Activated CD8-positive, alpha-beta T cell treated with anti-CD3 and anti-CD28 coated beads, Interleukin-2, amount 10 ng/mL, durations not matched to agents 7 days and 5 days (primary cell): Measurements from ENCODE around the gene ACY1. TPM values are rescaled to one million over a fixed set of nuclear protein-coding genes. Genes with fewer than 3 reads are reported as not detected.
A peak's percentile ranks its signal among the peaks of the same experiment; 100 is the strongest.

Source experiments
- ATAC-seq: fragments of 150-1000 bp; cut with Tn5 transposase; one replicate; pipeline ENCODE4 v1.10.0; 2021; ENCODE audit warnings: moderate library complexity
- CTCF ChIA-PET: fragments of 350-600 bp; sonication (Branson Sonifier 250); formaldehyde crosslinking; loops from one replicate; lab custom pipeline; 2021; ENCODE audit warnings: antibody characterized with exemption; lab: Charles Lee
- POLR2A ChIA-PET: fragments of 350-600 bp; sonication (Branson Sonifier 250); formaldehyde crosslinking; loops from one replicate; lab custom pipeline; 2021; ENCODE audit warnings: antibody characterized with exemption; lab: Charles Lee
- DNase-seq: peaks from one replicate; pipeline ENCODE4 v3.0.0-alpha.2; 2020
- H3K27ac Mint-ChIP-seq: one replicate; pipeline ENCODE4 v1.8.0; 2021; ENCODE audit warnings: mild to moderate bottlenecking, mixed read lengths
- H3K27me3 Mint-ChIP-seq: one replicate; pipeline ENCODE4 v1.8.0; 2021; ENCODE audit warnings: low read depth, mixed read lengths
- H3K36me3 Mint-ChIP-seq: one replicate; pipeline ENCODE4 v1.8.0; 2021; ENCODE audit warnings: low read depth, mixed read lengths
- H3K4me1 Mint-ChIP-seq: one replicate; pipeline ENCODE4 v1.8.0; 2021; ENCODE audit warnings: low read depth, mixed read lengths
- H3K4me3 Mint-ChIP-seq: one replicate; pipeline ENCODE4 v1.8.0; 2021; ENCODE audit warnings: mild to moderate bottlenecking, mixed read lengths
- H3K9me3 Mint-ChIP-seq: one replicate; pipeline ENCODE4 v1.8.0; 2022; ENCODE audit warnings: mixed read lengths; ENCODE audit not compliant: insufficient read depth
- total RNA-seq, 2 experiments: library from RNA; stranded (reverse); gene quantifications; one replicate each; pipeline ENCODE4 v1.2.3, GENCODE V29; 2021

ACY1 gene
- total RNA-seq, 2 experiments from 2014 or later: 17.4 to 21.2 TPM

DNA sequence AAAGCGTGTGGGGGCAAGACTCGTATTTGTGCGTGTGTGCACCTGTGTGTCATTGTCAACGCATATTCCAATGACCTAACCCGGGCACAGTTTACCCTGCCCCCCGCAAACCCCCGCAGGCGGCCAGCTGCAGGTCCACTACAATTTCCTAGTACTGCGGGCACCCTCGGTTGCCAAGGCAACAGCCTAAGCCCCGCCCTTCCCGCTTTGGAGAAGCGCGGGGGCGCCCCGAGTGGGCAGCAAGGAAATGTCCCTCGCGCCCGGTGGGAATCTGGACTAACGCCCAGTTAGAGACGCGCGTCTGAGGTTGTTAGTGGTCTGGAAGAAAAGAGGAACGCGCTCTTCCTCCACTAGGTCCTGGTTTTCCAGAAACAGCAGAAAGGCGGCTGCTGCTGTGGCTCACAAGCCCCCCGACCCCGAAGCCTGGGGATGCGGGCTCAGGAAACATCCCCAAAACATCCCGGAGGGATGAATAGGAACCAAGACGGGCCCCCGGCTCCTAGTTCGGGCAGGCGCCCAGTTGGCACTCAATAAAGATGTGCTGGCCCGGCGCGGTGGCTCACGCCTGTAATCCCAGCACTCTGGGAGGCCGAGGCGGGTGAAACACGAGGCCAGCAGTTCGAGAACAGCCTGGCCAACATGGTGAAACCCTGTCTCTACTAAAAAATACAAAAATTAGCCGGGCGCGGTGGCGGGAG lies 7.3 kb upstream of the ACY1 start:
- H3K36me3 Mint-ChIP-seq: peaks cover 2% of the 10 kb centered on the region
- ChIA-PET CTCF (interaction anchor here (3.4 kb wide), 1 partner anchor 33 kb away, joined by 54 read pairs; the partner anchor contains the start of genes PARP3 and RRP9), POLR2A (no interaction called here)
- DNase-seq: peak; percentile 50
- ATAC-seq: no peak
- no peaks in the 10 kb centered on the region for H3K27me3 Mint-ChIP-seq
- H3K27ac Mint-ChIP-seq: peak overlapping the region; percentile 79
- H3K4me1 Mint-ChIP-seq: peaks cover 52% of the 10 kb centered on the region
- H3K9me3 Mint-ChIP-seq: no peaks in the 10 kb centered on the region
- peak overlapping the region; percentile 78 for H3K4me3 Mint-ChIP-seq

DNA sequence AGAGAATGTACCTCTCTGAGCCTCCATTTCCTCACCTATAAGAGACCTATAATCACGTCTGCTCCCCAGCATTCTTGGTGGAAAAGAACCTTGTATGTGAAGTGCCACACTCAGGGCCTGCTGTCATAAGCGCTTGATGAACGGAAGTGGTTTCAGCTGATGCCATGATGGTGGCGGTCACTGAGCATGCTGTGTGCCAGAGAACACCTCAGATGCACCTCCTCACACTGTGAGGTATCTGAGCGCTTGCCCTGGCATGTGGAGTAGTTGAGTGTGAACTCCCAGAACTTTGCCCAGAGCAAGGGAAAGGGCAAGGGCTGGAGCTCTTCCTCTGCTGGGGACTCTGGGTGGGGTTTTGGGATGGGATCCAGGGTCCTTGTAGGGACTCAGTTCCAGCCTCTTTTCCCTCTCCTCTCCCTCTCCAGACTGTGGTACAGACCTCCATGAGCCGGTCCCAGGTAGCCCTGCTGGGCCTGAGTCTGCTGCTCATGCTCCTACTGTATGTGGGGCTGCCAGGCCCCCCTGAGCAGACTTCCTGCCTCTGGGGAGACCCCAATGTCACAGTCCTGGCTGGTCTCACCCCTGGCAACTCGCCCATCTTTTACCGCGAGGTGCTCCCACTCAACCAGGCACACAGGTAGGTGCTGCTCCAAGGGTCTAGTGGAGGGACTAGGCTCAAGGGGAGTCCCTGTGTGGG lies 5.7 kb upstream of the ACY1 start:
- Mint-ChIP-seq H3K4me3 (no peak overlapping the region), H3K27ac (peak overlapping the region; percentile 74), H3K36me3 (peaks cover 5% of the 10 kb centered on the region), H3K4me1 (peaks cover 57% of the 10 kb centered on the region), H3K9me3 (no peaks in the 10 kb centered on the region), H3K27me3 (no peaks in the 10 kb centered on the region)
- POLR2A ChIA-PET: interaction anchor here (0.8 kb wide), 1 partner anchor 18 kb away, joined by 6 read pairs; the partner anchor contains the start of gene RPL29
- peak; percentile 60 for DNase-seq
- no peak for ATAC-seq
- CTCF ChIA-PET: no interaction called here

DNA sequence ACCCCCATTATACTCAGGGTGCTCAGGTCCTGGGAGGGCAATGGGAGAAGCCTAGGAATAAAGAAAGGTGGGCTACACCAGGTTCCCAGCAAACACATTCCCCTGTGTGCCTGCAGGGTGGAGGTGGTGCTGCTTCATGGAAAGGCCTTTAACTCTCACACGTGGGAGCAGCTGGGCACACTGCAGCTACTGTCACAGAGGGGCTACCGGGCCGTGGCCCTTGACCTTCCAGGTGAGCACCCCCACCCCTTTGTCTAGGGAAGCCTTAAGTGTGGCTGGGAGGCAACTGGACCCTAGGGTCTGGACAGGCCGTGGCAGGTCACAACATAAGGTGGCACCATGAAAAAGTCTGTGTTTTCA lies 5.2 kb upstream of the ACY1 start:
- peaks cover 59% of the 10 kb centered on the region for H3K4me1 Mint-ChIP-seq
- peak overlapping the region; percentile 74 for H3K27ac Mint-ChIP-seq
- ChIA-PET POLR2A (no interaction called here), CTCF (no interaction called here)
- H3K36me3 Mint-ChIP-seq: peaks cover 5% of the 10 kb centered on the region
- DNase-seq: no peak
- H3K4me3 Mint-ChIP-seq: no peak overlapping the region
- H3K27me3 Mint-ChIP-seq: no peaks in the 10 kb centered on the region
- no peak for ATAC-seq
- no peaks in the 10 kb centered on the region for H3K9me3 Mint-ChIP-seq

DNA sequence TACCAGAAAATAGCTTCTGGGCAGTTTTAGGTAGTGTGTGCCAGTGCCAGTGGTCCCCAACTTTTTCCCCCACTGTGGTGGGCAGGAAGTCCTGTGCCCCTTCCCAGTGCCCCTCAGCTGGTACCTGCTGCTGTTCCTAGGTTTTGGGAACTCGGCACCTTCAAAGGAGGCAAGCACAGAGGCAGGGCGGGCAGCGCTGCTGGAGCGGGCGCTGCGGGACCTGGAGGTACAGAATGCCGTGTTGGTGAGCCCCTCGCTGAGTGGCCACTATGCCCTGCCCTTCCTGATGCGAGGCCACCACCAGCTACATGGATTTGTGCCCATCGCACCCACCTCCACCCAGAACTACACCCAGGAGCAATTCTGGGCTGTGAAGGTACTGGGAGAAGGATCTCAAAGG lies 3.1 kb upstream of the ACY1 start:
- no peak for DNase-seq
- no peaks in the 10 kb centered on the region for H3K27me3 Mint-ChIP-seq
- H3K4me3 Mint-ChIP-seq: no peak overlapping the region
- peaks cover 52% of the 10 kb centered on the region for H3K4me1 Mint-ChIP-seq
- ChIA-PET CTCF (no interaction called here), POLR2A (interaction anchor here (1.0 kb wide), 1 partner anchor 39 kb away, joined by 3 read pairs; the partner anchor contains the start of gene RRP9)
- ATAC-seq: no peak
- no peak overlapping the region for H3K27ac Mint-ChIP-seq
- H3K36me3 Mint-ChIP-seq: peaks cover 5% of the 10 kb centered on the region
- H3K9me3 Mint-ChIP-seq: no peaks in the 10 kb centered on the region

DNA sequence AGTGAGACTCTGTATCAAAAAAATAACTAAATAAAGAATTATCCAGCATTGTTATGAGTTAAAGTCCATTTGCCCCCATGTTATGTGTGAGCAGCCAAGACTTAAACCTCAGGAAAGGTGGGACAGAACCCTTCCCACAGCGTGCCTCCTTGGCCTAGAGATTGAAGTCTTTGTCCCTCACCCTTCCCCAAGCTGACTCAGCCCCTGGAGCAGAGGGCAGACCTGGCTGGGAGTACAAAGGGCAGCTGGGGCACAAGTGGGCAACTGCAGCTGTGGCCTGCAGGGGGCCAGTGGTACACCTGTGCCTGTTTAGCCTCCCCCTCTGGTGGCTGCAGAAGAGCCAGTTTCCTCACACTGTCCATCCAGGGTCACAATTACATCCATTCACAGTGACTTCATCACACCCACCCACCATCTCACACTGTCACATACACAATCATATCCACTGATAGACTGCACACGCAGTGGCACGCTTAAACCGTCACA lies 940 bp upstream of the ACY1 start:
- Mint-ChIP-seq H3K4me1 (peaks cover 33% of the 10 kb centered on the region), H3K27me3 (no peaks in the 10 kb centered on the region), H3K4me3 (peak overlapping the region; percentile 96), H3K27ac (peak overlapping the region; percentile 93), H3K36me3 (peaks cover 5% of the 10 kb centered on the region), H3K9me3 (no peaks in the 10 kb centered on the region)
- DNase-seq: peak; percentile 57
- peak; percentile 52 for ATAC-seq
- CTCF ChIA-PET: interaction anchor here (0.6 to 3.8 kb wide), 13 partner anchors 8 to 340 kb away, joined by 3 to 57 read pairs (median 8); partner anchors contain the start of genes ABHD14A, ABHD14B, DUSP7 and PARP3
- POLR2A ChIA-PET: interaction anchor here (0.8 to 4.0 kb wide), 5 partner anchors 8 to 48 kb away, joined by 3 to 65 read pairs (median 6); partner anchors contain the start of genes ABHD14A, ABHD14B, PARP3 and RPL29

DNA sequence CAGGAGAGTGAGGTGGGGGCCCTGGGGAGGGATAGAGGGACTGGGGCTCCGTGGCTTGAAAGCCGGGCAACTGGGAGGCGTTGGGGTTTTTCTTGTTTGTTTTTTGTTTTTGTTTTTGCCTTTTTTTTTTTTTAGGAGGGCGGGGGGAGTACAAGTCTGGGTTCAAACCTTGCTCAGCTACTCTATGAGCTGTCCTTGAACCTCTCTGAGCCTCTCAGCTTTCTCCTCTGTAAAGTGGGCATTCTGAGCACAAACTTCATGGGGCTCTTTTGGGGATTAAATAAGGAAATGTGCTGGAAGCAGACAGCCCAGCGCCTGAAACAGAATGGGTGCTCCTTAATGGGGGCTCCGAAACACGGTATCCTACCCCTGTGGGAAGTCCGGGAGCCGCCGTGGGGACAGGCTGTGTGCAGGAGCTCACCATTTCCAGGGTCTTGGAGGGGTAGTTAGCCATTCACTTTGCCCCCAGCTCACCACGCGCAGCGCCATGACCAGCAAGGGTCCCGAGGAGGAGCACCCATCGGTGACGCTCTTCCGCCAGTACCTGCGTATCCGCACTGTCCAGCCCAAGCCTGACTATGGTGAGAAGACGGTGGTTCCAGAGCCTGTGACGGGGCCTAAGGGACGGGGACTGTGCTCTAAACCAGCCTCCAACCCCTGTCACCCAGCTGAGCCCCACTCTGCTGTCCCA lies 388 bp downstream of the ACY1 start:
- peak; percentile 1 for ATAC-seq
- CTCF ChIA-PET: interaction anchor here (0.6 to 3.8 kb wide), 11 partner anchors 10 to 290 kb away, joined by 3 to 57 read pairs (median 9); partner anchors contain the start of genes ABHD14A, ABHD14B, DUSP7 and PARP3

DNA sequence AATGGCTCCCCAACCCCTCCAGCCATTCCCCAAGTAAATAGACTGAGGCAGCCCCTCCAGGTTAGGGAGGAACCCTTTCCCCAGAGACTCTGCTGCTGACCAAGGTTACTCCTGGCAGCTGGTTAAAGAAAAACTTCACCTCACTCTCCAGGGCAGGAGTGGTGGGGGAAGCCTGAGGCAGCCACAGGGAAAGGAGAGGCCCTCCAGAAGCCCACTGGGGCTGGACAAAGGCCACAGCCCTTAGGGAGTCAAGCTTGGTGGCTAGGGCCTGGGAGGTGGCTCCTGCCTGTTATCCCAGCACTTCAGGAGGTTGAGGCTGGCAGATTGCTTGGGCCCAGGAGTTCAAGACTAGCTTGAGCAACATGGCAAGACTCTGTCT lies 923 bp downstream of the ACY1 start:
- ChIA-PET CTCF (interaction anchor here (1.3 to 3.8 kb wide), 4 partner anchors 10 to 42 kb away, joined by 4 to 57 read pairs (median 28); partner anchors contain the start of genes ABHD14A, ABHD14B, PARP3 and RPL29), POLR2A (interaction anchor here (2.3 to 4.0 kb wide), 2 partner anchors 9 to 10 kb away, joined by 19 to 65 read pairs; partner anchors contain the start of genes ABHD14A, ABHD14B and RPL29)
- Mint-ChIP-seq H3K9me3 (no peaks in the 10 kb centered on the region), H3K4me3 (peak overlapping the region; percentile 96), H3K27me3 (no peaks in the 10 kb centered on the region), H3K4me1 (peaks cover 28% of the 10 kb centered on the region), H3K36me3 (peaks cover 5% of the 10 kb centered on the region), H3K27ac (peak overlapping the region; percentile 93)
- DNase-seq (no peak), ATAC-seq (no peak)

More for the DNA sequence above, 388 bp downstream of the ACY1 start:
- Mint-ChIP-seq H3K4me3 (peak overlapping the region; percentile 96), H3K27me3 (no peaks in the 10 kb centered on the region), H3K27ac (peak overlapping the region; percentile 93), H3K9me3 (no peaks in the 10 kb centered on the region), H3K4me1 (peaks cover 28% of the 10 kb centered on the region), H3K36me3 (peaks cover 5% of the 10 kb centered on the region)
- no peak for DNase-seq
- POLR2A ChIA-PET: interaction anchor here (0.8 to 4.0 kb wide), 7 partner anchors 10 to 340 kb away, joined by 3 to 65 read pairs (median 4); partner anchors contain the start of genes ABHD14A, ABHD14B, PARP3 and RPL29

DNA sequence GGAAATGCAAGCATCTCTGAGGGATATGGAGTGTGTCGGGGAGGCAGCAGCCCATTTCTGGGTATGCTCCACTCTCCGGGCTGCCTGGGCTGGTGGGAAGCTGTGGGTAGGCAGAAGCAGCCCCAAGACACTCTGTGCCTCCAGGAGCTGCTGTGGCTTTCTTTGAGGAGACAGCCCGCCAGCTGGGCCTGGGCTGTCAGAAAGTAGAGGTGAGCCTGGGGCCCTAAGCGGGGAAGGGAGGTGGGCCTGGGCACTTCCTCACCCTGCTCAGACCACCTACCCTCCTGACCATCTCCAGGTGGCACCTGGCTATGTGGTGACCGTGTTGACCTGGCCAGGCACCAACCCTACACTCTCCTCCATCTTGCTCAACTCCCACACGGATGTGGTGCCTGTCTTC lies 1.7 kb downstream of the ACY1 start:
- Mint-ChIP-seq H3K9me3 (no peaks in the 10 kb centered on the region), H3K27ac (no peak overlapping the region), H3K4me3 (no peak overlapping the region), H3K4me1 (peaks cover 28% of the 10 kb centered on the region), H3K27me3 (no peaks in the 10 kb centered on the region), H3K36me3 (peaks cover 5% of the 10 kb centered on the region)
- CTCF ChIA-PET: interaction anchor here (1.3 to 3.8 kb wide), 2 partner anchors 9 to 16 kb away, joined by 4 to 36 read pairs; partner anchors contain the start of gene RPL29
- DNase-seq (no peak), ATAC-seq (no peak)
- POLR2A ChIA-PET: interaction anchor here (4.0 kb wide), 1 partner anchor 8 kb away, joined by 65 read pairs; the partner anchor contains the start of gene RPL29

DNA sequence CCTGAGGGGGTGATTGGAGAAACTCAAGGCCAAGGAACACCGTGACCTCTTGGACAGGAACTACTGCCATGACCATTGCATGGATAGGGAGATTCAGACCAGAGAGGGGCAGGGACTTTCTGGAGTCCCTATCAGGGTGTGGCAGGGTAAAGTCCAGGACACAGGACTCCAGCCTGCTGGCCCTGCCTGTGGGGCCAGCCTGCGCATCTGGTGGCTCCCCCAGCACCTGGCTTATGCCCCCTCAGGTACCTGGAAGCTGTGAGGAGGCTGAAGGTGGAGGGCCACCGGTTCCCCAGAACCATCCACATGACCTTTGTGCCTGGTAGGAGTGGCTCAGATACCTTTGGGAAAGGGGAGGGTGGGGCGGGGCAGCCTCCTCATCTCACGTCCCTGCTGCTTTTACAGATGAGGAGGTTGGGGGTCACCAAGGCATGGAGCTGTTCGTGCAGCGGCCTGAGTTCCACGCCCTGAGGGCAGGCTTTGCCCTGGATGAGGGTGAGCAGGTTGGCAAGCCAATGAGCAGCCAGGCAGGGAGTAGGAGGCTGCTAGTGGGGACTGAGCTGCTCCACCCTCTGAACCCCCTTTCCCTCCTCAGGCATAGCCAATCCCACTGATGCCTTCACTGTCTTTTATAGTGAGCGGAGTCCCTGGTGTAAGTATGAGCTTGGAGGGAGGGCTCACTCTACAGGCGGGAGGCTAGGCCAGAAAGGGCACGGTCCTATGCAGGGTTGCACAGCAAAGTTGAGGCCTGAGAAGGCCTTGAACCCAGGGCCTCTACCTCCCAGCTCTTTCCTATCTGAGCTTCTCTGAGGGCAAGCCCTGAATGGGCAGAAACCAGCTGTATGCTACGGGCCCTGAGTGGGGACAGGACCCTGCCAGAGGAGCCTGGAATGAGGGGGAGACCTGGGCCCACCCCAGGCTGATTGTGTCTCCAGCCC lies 2.9 kb downstream of the ACY1 start:
- no peaks in the 10 kb centered on the region for H3K9me3 Mint-ChIP-seq
- peaks cover 25% of the 10 kb centered on the region for H3K4me1 Mint-ChIP-seq
- ChIA-PET CTCF (interaction anchor here (0.9 to 1.7 kb wide), 3 partner anchors 12 to 33 kb away, joined by 3 to 5 read pairs (median 3); partner anchors contain the start of gene ABHD14B), POLR2A (interaction anchor here (1.7 kb wide), 1 partner anchor 9 kb away, joined by 8 read pairs; the partner anchor contains the start of gene RPL29)
- no peak overlapping the region for H3K4me3 Mint-ChIP-seq
- H3K27me3 Mint-ChIP-seq: no peaks in the 10 kb centered on the region
- ATAC-seq (no peak), DNase-seq (no peak)
- H3K27ac Mint-ChIP-seq: peak overlapping the region; percentile 13
- peaks cover 6% of the 10 kb centered on the region for H3K36me3 Mint-ChIP-seq

DNA sequence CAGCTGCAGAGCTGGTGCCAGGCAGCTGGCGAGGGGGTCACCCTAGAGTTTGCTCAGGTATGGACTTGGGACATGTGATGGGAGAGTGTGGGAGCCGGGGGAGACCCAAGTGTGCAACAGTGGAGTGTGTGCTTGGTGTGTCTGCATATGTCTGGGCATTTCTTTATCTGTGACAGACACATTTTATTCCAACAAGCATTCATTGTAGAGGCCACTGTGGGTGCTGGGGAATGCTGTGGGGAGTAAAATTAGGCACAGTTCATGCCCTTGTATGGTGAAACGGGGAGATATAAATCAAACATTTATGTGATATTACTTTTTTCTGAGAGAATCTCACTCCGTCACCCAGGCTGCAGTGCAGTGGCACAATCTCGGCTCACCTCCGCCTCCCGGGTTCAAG lies 4.2 kb downstream of the ACY1 start:
- Mint-ChIP-seq H3K4me3 (no peak overlapping the region), H3K27me3 (no peaks in the 10 kb centered on the region), H3K9me3 (no peaks in the 10 kb centered on the region), H3K27ac (no peak overlapping the region), H3K36me3 (peaks cover 15% of the 10 kb centered on the region), H3K4me1 (peaks cover 28% of the 10 kb centered on the region)
- ChIA-PET CTCF (interaction anchor here (1.7 kb wide), 1 partner anchor 14 kb away, joined by 5 read pairs; the partner anchor contains the start of gene ABHD14B), POLR2A (interaction anchor here (1.7 kb wide), 1 partner anchor 8 kb away, joined by 8 read pairs; the partner anchor contains the start of gene RPL29)
- ATAC-seq (no peak), DNase-seq (no peak)
